IPS DF 19.7 (cell line): Measurements from ENCODE around the gene GNL2.
"Not testable (repeated sequence)": the region's sequence is repeated elsewhere in the genome, so short reads cannot be mapped to it uniquely, and the experiment has no call there.

ENCODE experiments used
- DNase-seq: peaks from one replicate; pipeline ENCODE4 v3.0.0-alpha.2; 2013; ENCODE audit warnings: low read depth, low spot score

GNL2 gene

GRCh38 chr1:37559957-37560379 lies 35.8 kb downstream of the GNL2 start:
- DNase-seq: not testable (repeated sequence)

DNA sequence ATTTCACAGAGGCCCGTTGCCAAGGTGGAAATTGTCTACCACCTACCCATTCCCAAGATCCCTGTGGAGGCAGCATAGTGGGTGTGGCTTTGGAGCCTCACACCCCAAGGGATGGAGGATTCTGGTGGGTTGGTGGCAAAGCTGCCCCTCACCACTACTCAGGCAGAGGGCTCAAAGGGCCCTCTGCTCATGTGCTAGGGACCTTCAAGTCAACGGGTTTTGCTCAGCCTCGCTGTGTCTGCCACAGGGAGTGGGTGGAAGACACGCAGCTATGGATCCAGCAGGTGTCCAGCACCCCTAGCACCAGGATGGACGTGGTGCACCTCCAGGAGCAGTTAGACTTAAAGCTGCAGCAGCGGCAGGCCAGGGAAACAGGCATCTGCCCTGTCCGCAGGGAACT lies 36.7 kb downstream of the GNL2 start:
- no peak for DNase-seq

DNA sequence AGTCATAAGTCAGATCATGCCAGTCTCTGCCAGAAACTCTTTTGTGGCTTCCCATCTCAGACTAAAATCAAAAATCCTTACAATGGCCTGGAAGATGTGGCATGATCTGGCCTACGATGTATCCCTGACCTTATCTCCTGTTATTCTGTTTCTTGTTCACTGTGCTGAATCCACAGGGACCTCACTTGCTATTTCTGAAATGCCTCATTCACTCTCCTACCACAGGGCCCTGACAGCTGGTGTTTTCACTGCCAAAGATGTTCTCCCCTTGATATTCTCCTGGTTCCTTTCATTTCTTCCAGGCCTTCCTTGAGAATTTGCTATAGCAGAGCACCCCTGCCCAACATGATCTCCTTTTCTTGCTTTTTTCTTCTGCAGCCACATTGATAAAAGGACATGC lies 37.3 kb downstream of the GNL2 start:
- no peak for DNase-seq

DNA sequence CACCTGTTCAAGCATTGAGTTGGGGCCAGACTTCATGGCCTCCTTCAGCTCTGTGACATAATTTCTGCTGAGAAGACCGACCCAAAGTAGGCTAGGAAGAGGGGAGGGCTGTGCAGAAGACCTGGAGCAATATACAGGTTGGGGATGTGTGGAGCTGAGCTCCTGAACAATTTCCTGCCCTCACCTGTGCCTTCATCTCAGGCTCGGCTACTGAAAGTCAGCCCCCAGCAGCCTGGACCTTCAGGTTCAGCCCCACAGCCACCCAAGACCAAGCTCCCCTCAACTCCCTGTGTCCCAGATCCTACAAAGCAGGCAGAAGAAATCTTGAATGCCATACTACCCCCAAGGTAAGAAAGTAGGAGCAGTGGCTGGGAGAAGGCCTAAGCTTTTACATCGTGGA lies 38.3 kb downstream of the GNL2 start:
- DNase-seq: no peak

DNA sequence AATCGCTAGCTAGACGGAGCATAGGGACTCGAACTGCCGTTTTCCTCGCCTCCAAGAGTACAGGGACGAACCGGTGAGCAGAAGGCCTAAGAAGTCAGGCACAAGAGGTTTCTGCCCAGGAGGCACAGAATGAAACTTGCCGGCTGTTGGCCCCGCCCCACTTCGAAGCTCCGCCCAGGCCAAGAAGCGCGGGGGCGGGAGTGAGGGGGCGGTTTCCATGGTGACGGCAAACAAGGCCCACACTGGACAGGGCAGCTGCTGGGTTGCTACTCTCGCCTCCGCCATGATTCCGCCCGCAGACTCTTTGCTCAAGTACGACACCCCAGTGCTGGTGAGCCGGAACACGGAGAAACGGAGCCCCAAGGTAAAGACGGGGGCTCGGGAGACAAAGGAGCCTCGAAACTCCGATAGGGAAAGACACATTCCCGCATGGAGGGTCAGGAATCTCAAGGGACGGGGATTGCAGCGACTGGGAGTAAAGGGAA lies 39.0 kb downstream of the GNL2 start, which contains the start of gene DNALI1:
Gene DNALI1 (plus strand): TSS at position 229 of the 485 bp plus-strand sequence. CDS start 55 bp downstream, at position 284.
- DNase-seq: peak; percentile 52

GRCh38 chr1:37553927-37554808 lies 41.6 kb downstream of the GNL2 start, which contains the start of gene SNIP1:
SNIP1 (minus strand) TSS chr1:37554293; CDS start chr1:37554229, 64 bp downstream.
- DNase-seq: peak; percentile 81

DNA sequence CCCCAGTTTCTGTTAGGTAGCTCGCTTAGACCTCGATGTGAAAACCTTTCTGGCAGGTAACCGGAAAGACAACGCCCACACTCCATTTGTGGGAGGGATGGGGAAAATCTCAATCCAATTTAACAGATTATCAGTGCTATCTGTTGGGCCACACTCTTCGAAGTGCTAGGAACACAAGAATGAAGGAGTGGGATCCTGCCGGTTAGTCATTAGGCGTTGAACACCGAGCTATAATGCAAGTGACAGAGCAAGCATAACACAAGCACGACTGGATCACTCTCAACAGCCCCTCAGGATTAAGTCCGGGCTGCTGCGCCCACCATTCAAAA lies 42.2 kb downstream of the GNL2 start:
- no peak for DNase-seq

DNA sequence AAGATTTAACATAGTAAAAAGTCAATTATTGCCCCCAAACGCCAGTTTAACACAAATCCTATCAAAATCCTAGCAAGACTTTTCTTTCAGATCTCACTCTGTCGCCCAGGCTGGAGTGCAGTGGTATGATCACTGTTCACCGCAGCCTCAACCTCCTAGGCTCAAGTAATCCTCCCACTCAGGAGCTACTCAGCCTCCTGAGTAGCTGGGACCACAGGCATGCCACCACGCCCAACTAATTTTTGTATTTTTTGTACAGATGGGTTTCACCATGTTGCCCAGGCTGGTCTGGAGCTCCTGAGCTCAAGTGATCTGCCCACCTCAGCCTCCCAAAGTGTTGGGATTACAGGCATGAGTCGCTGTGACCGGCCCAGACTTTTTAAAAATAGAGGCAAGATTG lies 46.4 kb downstream of the GNL2 start:
- no peak for DNase-seq

GRCh38 chr1:37545019-37545418 lies 50.7 kb downstream of the GNL2 start:
- DNase-seq: no peak

DNA sequence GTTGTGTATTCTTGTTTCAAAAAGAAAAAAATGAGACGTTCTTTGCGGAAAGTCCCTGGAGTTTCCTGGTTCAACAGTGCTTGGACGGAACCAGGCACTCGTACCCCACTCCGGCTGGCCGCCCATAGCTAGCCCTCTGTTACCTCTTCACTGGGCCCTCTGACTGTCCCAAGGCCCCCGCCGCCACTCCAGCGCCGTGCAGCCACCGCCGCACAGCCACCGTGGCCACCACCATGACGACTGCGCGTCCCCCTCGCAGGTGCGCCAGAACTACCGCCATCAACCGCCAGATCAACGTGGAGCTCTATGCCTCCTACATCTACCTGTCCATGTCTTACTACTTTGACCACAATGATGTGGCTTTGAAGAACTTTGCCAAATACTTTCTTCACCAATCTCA lies 51.2 kb downstream of the GNL2 start:
- DNase-seq: no peak

GRCh38 chr1:37540036-37540785 lies 55.5 kb downstream of the GNL2 start:
- DNase-seq: no peak

DNA sequence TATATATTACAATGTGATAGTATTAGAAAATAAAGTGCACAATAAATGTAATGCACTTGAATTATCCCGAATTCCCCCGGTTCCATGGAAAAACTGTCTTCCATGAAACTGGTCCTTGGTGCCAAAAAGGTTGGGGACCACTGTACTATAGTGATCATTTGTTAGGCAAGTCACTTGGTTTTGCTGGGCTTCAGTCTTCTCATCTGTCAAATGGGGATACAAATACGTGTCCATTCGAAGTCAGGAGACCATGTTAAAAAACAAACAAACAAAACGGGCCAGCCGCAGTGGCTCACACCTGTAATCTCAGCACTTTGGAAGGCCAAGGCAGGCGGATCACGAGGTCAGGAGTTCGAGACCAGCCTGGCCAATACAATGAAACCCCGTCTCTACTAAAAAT lies 56.6 kb downstream of the GNL2 start:
- not testable (repeated sequence) for DNase-seq

GRCh38 chr1:37537378-37537777 lies 58.4 kb downstream of the GNL2 start:
- DNase-seq: no peak

DNA sequence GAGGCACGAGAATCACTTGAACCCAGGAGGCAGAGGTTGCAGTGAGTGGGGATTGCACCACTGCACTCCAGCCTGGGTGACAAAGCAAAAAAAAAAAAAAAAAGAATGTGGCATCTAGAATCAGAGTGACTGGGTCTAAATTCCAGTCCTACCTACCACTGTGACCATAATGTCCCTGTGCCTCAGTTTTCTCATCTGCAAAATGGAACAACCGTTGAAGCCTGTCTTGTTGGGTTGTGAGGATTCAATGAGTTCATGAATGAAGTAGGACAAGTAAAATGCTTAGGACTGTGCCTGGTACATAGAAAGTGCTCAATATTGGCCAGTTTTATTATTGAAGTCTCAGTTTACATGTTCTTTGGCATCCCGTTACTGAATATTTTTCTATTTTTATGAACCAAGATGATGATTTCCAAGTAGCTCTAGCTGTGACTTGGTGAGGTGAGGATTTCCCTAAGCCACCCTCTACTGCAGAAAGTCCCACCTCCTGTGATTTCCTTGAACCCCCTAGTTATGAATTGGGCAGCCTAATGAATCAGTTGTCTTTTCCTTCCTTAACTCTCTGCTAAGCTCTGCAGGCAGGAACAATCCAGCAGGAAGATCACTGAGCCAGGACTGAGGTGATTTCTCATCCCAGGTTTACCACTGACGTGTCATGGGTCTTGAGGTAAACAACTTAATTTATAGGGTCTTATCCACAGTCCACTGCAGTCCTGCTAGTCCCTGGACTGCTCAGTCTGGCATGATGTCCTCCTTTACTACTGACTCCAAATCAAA lies 62.2 kb downstream of the GNL2 start:
- no peak for DNase-seq

- DNase-seq: not testable (repeated sequence)
Observed at GRCh38 chr1:37532418-37533156, 63.1 kb downstream of the GNL2 start.

GRCh38 chr1:37529888-37530287 lies 65.8 kb downstream of the GNL2 start:
- DNase-seq: not testable (repeated sequence)

GRCh38 chr1:37519613-37520012 lies 76.1 kb downstream of the GNL2 start:
- no peak for DNase-seq

- DNase-seq: not testable (repeated sequence)
Observed at GRCh38 chr1:37518929-37519328, 76.8 kb downstream of the GNL2 start.

GRCh38 chr1:37518241-37518640 lies 77.5 kb downstream of the GNL2 start:
- DNase-seq: not testable (repeated sequence)

GRCh38 chr1:37517569-37517968 lies 78.2 kb downstream of the GNL2 start:
- no peak for DNase-seq
